Adrenal gland (tissue), 5 donors: ENCODE results near the gene UVRAG.

Experiments
- CTCF ChIP-seq, 6 experiments: fragments of 450-650 bp in 4 of 6; fragments of 200-600 bp in 2 of 6; sonication (generic) in 1 of 6; IDR thresholded peaks; 1 replicate in 5 of 6; 2 replicates in 1 of 6; pipeline versions ENCODE4 v1.5.1 to v1.8.0; 2016 to 2021; ENCODE audit warnings: antibody characterized with exemption in 6 of 6, mild to moderate bottlenecking in 2 of 6, moderate library complexity in 1 of 6
- POLR2A ChIP-seq, 2 donors: fragments of 450-650 bp; IDR thresholded peaks; one replicate each; pipeline ENCODE4 v1.6.1; 2017; ENCODE audit warnings: antibody characterized with exemption in 2 of 2, mild to moderate bottlenecking in 2 of 2, moderate library complexity in 1 of 2
- donor health status: DM: no; HTN: no; CAD: no.

GRCh38 chr11:76038608-76039007 is 223.6 kb downstream of the UVRAG start:
- TF ChIP-seq CTCF (IDR thresholded peaks at IDR 0.05) (no peak), POLR2A (IDR thresholded peaks at IDR 0.05) (no peak)
